GM21528 (cell line): ENCODE measurements around the gene C16orf74.

Source experiments
- ATAC-seq: cut with Tn5 transposase; IDR thresholded peaks from one replicate; pipeline ENCODE4 v1.9.1; 2021; ENCODE audit warnings: mild to moderate bottlenecking, moderate library complexity; ENCODE audit not compliant: unreplicated experiment, low FRiP score

The C16orf74 gene

GRCh38 chr16:85660843-85661739, 89.8 kb downstream of the C16orf74 start:
- no peak for ATAC-seq

GRCh38 chr16:85659805-85660511, 90.9 kb downstream of the C16orf74 start:
- no peak for ATAC-seq

- ATAC-seq, result no peak
These were observed 91.6 kb downstream of the C16orf74 start for GRCh38 chr16:85659336-85659735.

GRCh38 chr16:85658504-85659326, 92.2 kb downstream of the C16orf74 start:
- no peak for ATAC-seq

GRCh38 chr16:85657996-85658395, 92.9 kb downstream of the C16orf74 start:
- no peak for ATAC-seq
